Activated T-cell treated with anti-CD3 and anti-CD28 coated beads, Interleukin-2, amount 50 U/mL, for 4 hours (primary cell): ENCODE data around the gene ATG101. TPM values are rescaled to one million over a fixed set of nuclear protein-coding genes. Genes with fewer than 3 reads are reported as not detected.

Source experiments
- ATAC-seq, 2 donors: fragments of 200-7000 bp; cut with Tn5 transposase; one replicate each; pipeline ENCODE4 v1.10.0; 2021
- DNase-seq: peaks from one replicate; pipeline ENCODE4 v3.0.0-alpha.2; 2020
- H3K27me3 Mint-ChIP-seq: one replicate; pipeline ENCODE4 v1.8.0; 2021; ENCODE audit warnings: low read depth, mixed read lengths
- H3K36me3 Mint-ChIP-seq: one replicate; pipeline ENCODE4 v1.8.0; 2022; ENCODE audit warnings: mixed read lengths; ENCODE audit not compliant: insufficient read depth
- H3K4me1 Mint-ChIP-seq: one replicate; pipeline ENCODE4 v1.8.0; 2021; ENCODE audit warnings: low read depth, mixed read lengths
- H3K4me3 Mint-ChIP-seq: one replicate; pipeline ENCODE4 v1.8.0; 2021; ENCODE audit warnings: mild to moderate bottlenecking, moderate library complexity, mixed read lengths
- H3K9me3 Mint-ChIP-seq: one replicate; pipeline ENCODE4 v1.8.0; 2021; ENCODE audit warnings: mixed read lengths
- total RNA-seq, 3 donors: library from RNA; stranded (reverse); gene quantifications; one replicate each; pipeline ENCODE4 v1.2.1, GENCODE V29; 2021

ATG101 gene
- 10 to 100 TPM; 59.6 to 69.7 (median 62.0) TPM for total RNA-seq

- Mint-ChIP-seq H3K4me1 (peaks cover 46% of the 10 kb centered on the region), H3K4me3 (peak within 1 kb of the TSS; percentile 97), H3K9me3 (no peaks in the 10 kb centered on the region), H3K36me3 (peaks cover 13% of the 10 kb centered on the region), H3K27me3 (no peaks in the 10 kb centered on the region)
- DNase-seq (peak; percentile 77), ATAC-seq (peak; percentile 98)
Observed at GRCh38 chr12:52069327-52070184, at the start of gene ATG101. Gene ATG101, plus strand, starts transcription at chr12:52069978. Its CDS starts 3,673 bp downstream, at chr12:52073651.

- DNase-seq (peak; percentile 64), ATAC-seq (peak in 1 of 2 donors; percentile 24)
- no peaks in the 10 kb centered on the region for H3K36me3 Mint-ChIP-seq
- no peaks in the 10 kb centered on the region for H3K9me3 Mint-ChIP-seq
- H3K4me1 Mint-ChIP-seq, result peaks cover 35% of the 10 kb centered on the region
- H3K4me3 Mint-ChIP-seq, result no peak overlapping the region
- H3K27me3 Mint-ChIP-seq, result no peaks in the 10 kb centered on the region
Observed at GRCh38 chr12:52020539-52021336, 49.0 kb upstream of the ATG101 start.

GRCh38 chr12:52022841-52023181, 47.0 kb upstream of the ATG101 start:
- Mint-ChIP-seq H3K36me3 (no peaks in the 10 kb centered on the region), H3K9me3 (no peaks in the 10 kb centered on the region), H3K4me1 (peaks cover 40% of the 10 kb centered on the region), H3K27me3 (no peaks in the 10 kb centered on the region), H3K4me3 (peak overlapping the region; percentile 71)
- ATAC-seq (peak in 1 of 2 donors; percentile 3), DNase-seq (no peak)

- peak overlapping the region; percentile 81 for H3K4me3 Mint-ChIP-seq
- H3K27me3 Mint-ChIP-seq, result no peaks in the 10 kb centered on the region
- H3K9me3 Mint-ChIP-seq, result no peaks in the 10 kb centered on the region
- peak; percentile 92 for DNase-seq
- H3K4me1 Mint-ChIP-seq, result peaks cover 40% of the 10 kb centered on the region
- no peaks in the 10 kb centered on the region for H3K36me3 Mint-ChIP-seq
- ATAC-seq, result peak; percentile 69 to 75
Observed at GRCh38 chr12:52023182-52023975, 46.4 kb upstream of the ATG101 start.

- H3K4me1 Mint-ChIP-seq, result peaks cover 40% of the 10 kb centered on the region
- peak; percentile 6 to 9 for ATAC-seq
- no peaks in the 10 kb centered on the region for H3K9me3 Mint-ChIP-seq
Observed at GRCh38 chr12:52023976-52024688, 45.6 kb upstream of the ATG101 start.

GRCh38 chr12:52024845-52025230, 44.9 kb upstream of the ATG101 start:
- no peaks in the 10 kb centered on the region for H3K27me3 Mint-ChIP-seq
- H3K4me1 Mint-ChIP-seq, result peaks cover 40% of the 10 kb centered on the region
- ATAC-seq (no peak), DNase-seq (no peak)
- no peaks in the 10 kb centered on the region for H3K9me3 Mint-ChIP-seq
- peak overlapping the region; percentile 81 for H3K4me3 Mint-ChIP-seq
- no peaks in the 10 kb centered on the region for H3K36me3 Mint-ChIP-seq

More at GRCh38 chr12:52023976-52024688, 45.6 kb upstream of the ATG101 start:
- DNase-seq, result no peak
- Mint-ChIP-seq H3K4me3 (peak overlapping the region; percentile 81), H3K36me3 (no peaks in the 10 kb centered on the region), H3K27me3 (no peaks in the 10 kb centered on the region)

- Mint-ChIP-seq H3K9me3 (no peaks in the 10 kb centered on the region), H3K4me3 (no peak overlapping the region), H3K27me3 (no peaks in the 10 kb centered on the region), H3K36me3 (no peaks in the 10 kb centered on the region), H3K4me1 (peaks cover 28% of the 10 kb centered on the region)
- DNase-seq (no peak), ATAC-seq (no peak)
Observed at GRCh38 chr12:52026263-52026662, 43.5 kb upstream of the ATG101 start.

- Mint-ChIP-seq H3K4me3 (no peak overlapping the region), H3K36me3 (no peaks in the 10 kb centered on the region), H3K4me1 (peaks cover 29% of the 10 kb centered on the region), H3K9me3 (no peaks in the 10 kb centered on the region), H3K27me3 (no peaks in the 10 kb centered on the region)
- no peak for DNase-seq
- ATAC-seq, result no peak
Observed at GRCh38 chr12:52027085-52027843, 42.5 kb upstream of the ATG101 start.

- ATAC-seq (no peak), DNase-seq (no peak)
- H3K4me3 Mint-ChIP-seq, result no peak overlapping the region
- H3K4me1 Mint-ChIP-seq, result peaks cover 35% of the 10 kb centered on the region
- H3K27me3 Mint-ChIP-seq, result no peaks in the 10 kb centered on the region
- no peaks in the 10 kb centered on the region for H3K36me3 Mint-ChIP-seq
- H3K9me3 Mint-ChIP-seq, result no peaks in the 10 kb centered on the region
Observed at GRCh38 chr12:52029685-52030084, 40.1 kb upstream of the ATG101 start.

- DNase-seq, result no peak
- ATAC-seq, result no peak
Observed at GRCh38 chr12:52032446-52032803, 37.4 kb upstream of the ATG101 start.

GRCh38 chr12:52032804-52033445, 36.9 kb upstream of the ATG101 start:
- Mint-ChIP-seq H3K36me3 (no peaks in the 10 kb centered on the region), H3K27me3 (no peaks in the 10 kb centered on the region), H3K4me1 (peaks cover 38% of the 10 kb centered on the region), H3K4me3 (peak overlapping the region; percentile 77), H3K9me3 (no peaks in the 10 kb centered on the region)
- peak; percentile 81 for DNase-seq
- peak; percentile 93 to 95 for ATAC-seq

More at GRCh38 chr12:52032446-52032803, 37.4 kb upstream of the ATG101 start:
- peak overlapping the region; percentile 67 for H3K4me3 Mint-ChIP-seq
- no peaks in the 10 kb centered on the region for H3K36me3 Mint-ChIP-seq
- no peaks in the 10 kb centered on the region for H3K27me3 Mint-ChIP-seq
- no peaks in the 10 kb centered on the region for H3K9me3 Mint-ChIP-seq
- peaks cover 36% of the 10 kb centered on the region for H3K4me1 Mint-ChIP-seq

GRCh38 chr12:52033446-52034140, 36.2 kb upstream of the ATG101 start:
- peak overlapping the region; percentile 77 for H3K4me3 Mint-ChIP-seq
- DNase-seq (no peak), ATAC-seq (no peak)
- H3K27me3 Mint-ChIP-seq, result no peaks in the 10 kb centered on the region
- H3K4me1 Mint-ChIP-seq, result peaks cover 44% of the 10 kb centered on the region
- peaks cover 3% of the 10 kb centered on the region for H3K36me3 Mint-ChIP-seq
- H3K9me3 Mint-ChIP-seq, result no peaks in the 10 kb centered on the region
